ENCODE measurements around the gene MTMR3. TPM values are rescaled to one million over a fixed set of nuclear protein-coding genes. Genes with fewer than 3 reads are reported as not detected.

The MTMR3 gene
- polyA plus RNA-seq, 3 donors, result 32.4 to 47.5 (median 44.9) TPM

- DNase-seq, result no peak
Observed at GRCh38 chr22:29997516-29997915, 114.5 kb downstream of the MTMR3 start.

GRCh38 chr22:29998627-29999384, 115.8 kb downstream of the MTMR3 start:
- DNase-seq, result no peak

- no peak for DNase-seq
Observed at GRCh38 chr22:30000566-30000965, 117.6 kb downstream of the MTMR3 start.

- DNase-seq, result no peak
Observed at GRCh38 chr22:30001459-30001858, 118.5 kb downstream of the MTMR3 start.

GRCh38 chr22:30002861-30003486, 120.0 kb downstream of the MTMR3 start:
- DNase-seq, result no peak

GRCh38 chr22:30004101-30004500, 121.1 kb downstream of the MTMR3 start:
- no peak for DNase-seq

GRCh38 chr22:30004694-30005093, 121.7 kb downstream of the MTMR3 start:
- DNase-seq, result no peak

GRCh38 chr22:30005213-30005857, 122.4 kb downstream of the MTMR3 start:
- peak; percentile 69 for DNase-seq

- DNase-seq, result no peak
Observed at GRCh38 chr22:30007361-30007760, 124.4 kb downstream of the MTMR3 start.

- DNase-seq, result no peak
Observed at GRCh38 chr22:30008401-30008800, 125.4 kb downstream of the MTMR3 start.

GRCh38 chr22:30009478-30009877, 126.5 kb downstream of the MTMR3 start:
- no peak for DNase-seq

GRCh38 chr22:30010789-30011405, 127.9 kb downstream of the MTMR3 start:
- DNase-seq, result no peak

- no peak for DNase-seq
Observed at GRCh38 chr22:30013201-30013600, 130.2 kb downstream of the MTMR3 start.

GRCh38 chr22:30014244-30014643, 131.3 kb downstream of the MTMR3 start:
- no peak for DNase-seq

GRCh38 chr22:30015229-30015797, 132.3 kb downstream of the MTMR3 start:
- DNase-seq, result no peak

- DNase-seq, result no peak
Observed at GRCh38 chr22:30015846-30016245, 132.9 kb downstream of the MTMR3 start.

- DNase-seq, result no peak
Observed at GRCh38 chr22:30016596-30016995, 133.6 kb downstream of the MTMR3 start.

- DNase-seq, result no peak
Observed at GRCh38 chr22:30017375-30018223, 134.6 kb downstream of the MTMR3 start.

- no peak for DNase-seq
Observed at GRCh38 chr22:30020511-30020910, 137.5 kb downstream of the MTMR3 start.

GRCh38 chr22:30021338-30021737, 138.4 kb downstream of the MTMR3 start:
- DNase-seq, result no peak

- no peak for DNase-seq
Observed at GRCh38 chr22:30021881-30022619, 139.1 kb downstream of the MTMR3 start.
